H1 (cell line): ENCODE results near the gene SBF2. TPM values are rescaled to one million over a fixed set of nuclear protein-coding genes. Genes with fewer than 3 reads are reported as not detected.

Experiments
- CTCF ChIA-PET: fragments of 300-600 bp; sonication (Branson Sonifier 250); formaldehyde crosslinking; loops from one replicate; lab custom pipeline; 2021; ENCODE audit not compliant: partially characterized antibody; lab: Charles Lee
- POLR2A ChIA-PET: fragments of 300-600 bp; sonication (Branson Sonifier 250); formaldehyde crosslinking; loops from one replicate; lab custom pipeline; 2021; ENCODE audit warnings: inconsistent platforms; ENCODE audit not compliant: partially characterized antibody; lab: Charles Lee
- DNase-seq, 2 experiments: peaks; one replicate each; pipeline versions ENCODE4 v3.0.0 to v3.0.0-alpha.2; 2010 to 2022; ENCODE audit warnings: low spot score in 2 of 2, low read depth in 1 of 2, mixed read lengths in 1 of 2
- FAIRE-seq: peaks from 2 replicates; lab custom pipeline; 2011; peaks lifted over from hg19 to GRCh38; lab: Jason Lieb, UNC
- H2AFZ ChIP-seq: 2 replicates; pipeline ENCODE4 v1.8.1; 2012; ENCODE audit warnings: low read length, inconsistent platforms
- H2AK5ac ChIP-seq: 2 replicates; pipeline ENCODE4 v1.6.1; 2013; ENCODE audit warnings: low read depth, low read length
- H2BK120ac ChIP-seq: replicated peaks from 2 replicates; pipeline ENCODE3; 2013; ENCODE audit warnings: low read depth, low read length, inconsistent platforms
- H2BK12ac ChIP-seq: 2 replicates; pipeline ENCODE4 v1.6.1; 2013; ENCODE audit warnings: low read depth, low read length
- H2BK15ac ChIP-seq: 2 replicates; pipeline ENCODE4 v1.6.1; 2013; ENCODE audit warnings: low read length
- H2BK20ac ChIP-seq: 2 replicates; pipeline ENCODE4 v1.6.1; 2013; ENCODE audit warnings: low read length
- H2BK5ac ChIP-seq: 2 replicates; pipeline ENCODE4 v1.6.1; 2013; ENCODE audit warnings: low read depth, low read length
- H3K14ac ChIP-seq: 2 replicates; pipeline ENCODE4 v1.6.1; 2013; ENCODE audit warnings: inconsistent platforms; ENCODE audit not compliant: insufficient read length
- H3K18ac ChIP-seq: 2 replicates; pipeline ENCODE4 v1.6.1; 2013; ENCODE audit warnings: low read length; ENCODE audit errors: extremely low read depth
- H3K23ac ChIP-seq: 2 replicates; pipeline ENCODE4 v1.6.1; 2013; ENCODE audit warnings: inconsistent platforms; ENCODE audit not compliant: insufficient read length
- H3K23me2 ChIP-seq: 2 replicates; pipeline ENCODE4 v1.6.1; 2013; ENCODE audit warnings: low read depth, low read length
- H3K27ac ChIP-seq: 2 replicates; pipeline ENCODE4 v1.6.1; 2011; ENCODE audit warnings: low read depth, low read length, inconsistent platforms
- H3K27me3 ChIP-seq, 4 experiments: replicated peaks in 1 of 4; 1 replicate in 1 of 4; 2 replicates in 3 of 4; pipeline versions ENCODE4 v1.6.1 to v1.8.1; 2011 to 2013; ENCODE audit warnings: low read length in 3 of 4, mild to moderate bottlenecking in 3 of 4, inconsistent platforms in 2 of 4, mixed read lengths in 2 of 4, moderate library complexity in 1 of 4; ENCODE audit not compliant: control insufficient read depth in 3 of 4, insufficient read depth in 3 of 4; ENCODE audit errors: extremely low read depth in 1 of 4
- H3K36me3 ChIP-seq, 4 experiments: 2 replicates each; pipeline versions ENCODE4 v1.6.1 to v1.8.1; 2011 to 2013; ENCODE audit warnings: mild to moderate bottlenecking in 4 of 4, low read length in 3 of 4, moderate library complexity in 2 of 4, control low read depth in 1 of 4, inconsistent platforms in 1 of 4; ENCODE audit not compliant: insufficient read depth in 4 of 4, control insufficient read depth in 2 of 4
- H3K4ac ChIP-seq: replicated peaks from 2 replicates; pipeline ENCODE3; 2013; ENCODE audit warnings: low read length, low read depth, mixed read lengths, inconsistent platforms; ENCODE audit not compliant: insufficient read length
- H3K4me1 ChIP-seq, 4 experiments: replicated peaks in 1 of 4; 1 replicate in 1 of 4; 2 replicates in 3 of 4; pipeline versions ENCODE4 v1.6.1 to v1.8.1; 2011 to 2013; ENCODE audit warnings: low read length in 3 of 4, inconsistent platforms in 2 of 4, mixed read lengths in 1 of 4; ENCODE audit not compliant: insufficient read depth in 4 of 4, control insufficient read depth in 3 of 4
- H3K4me2 ChIP-seq, 2 experiments: 2 replicates each; pipeline versions ENCODE4 v1.6.1 to v1.8.1; 2011 to 2013; ENCODE audit warnings: low read depth in 2 of 2, low read length in 2 of 2, control low read depth in 1 of 2, inconsistent platforms in 1 of 2, mild to moderate bottlenecking in 1 of 2; ENCODE audit not compliant: insufficient read depth in 1 of 2
- H3K4me3 ChIP-seq, 4 experiments: fragments of 200-600, 300-600 bp in 1 of 4; sonication (generic), shearing (Covaris generic), sonication (Bioruptor Twin) in 1 of 4; 2 replicates each; pipeline versions ENCODE4 v1.5.1 to v1.8.1; 2011 to 2016; ENCODE audit warnings: low read length in 4 of 4, low read depth in 3 of 4, control low read depth in 2 of 4, inconsistent platforms in 2 of 4, mild to moderate bottlenecking in 2 of 4, mixed read lengths in 1 of 4, moderate library complexity in 1 of 4; ENCODE audit not compliant: insufficient read depth in 2 of 4; ENCODE audit errors: extremely low read depth in 1 of 4
- H3K56ac ChIP-seq: replicated peaks from 2 replicates; pipeline ENCODE3; 2013; ENCODE audit warnings: low read depth, mild to moderate bottlenecking, mixed read lengths, low read length, inconsistent platforms; ENCODE audit not compliant: insufficient read length
- H3K79me1 ChIP-seq: 2 replicates; pipeline ENCODE4 v1.6.1; 2013; ENCODE audit warnings: low read depth, low read length, control low read depth
- H3K79me2 ChIP-seq, 2 experiments: 2 replicates each; pipeline versions ENCODE4 v1.6.1 to v1.8.1; 2012 to 2013; ENCODE audit warnings: low read length in 2 of 2, mild to moderate bottlenecking in 2 of 2, inconsistent platforms in 1 of 2; ENCODE audit not compliant: insufficient read depth in 2 of 2, control insufficient read depth in 1 of 2
- H3K9ac ChIP-seq, 4 experiments: replicated peaks in 1 of 4; 1 replicate in 1 of 4; 2 replicates in 3 of 4; pipeline versions ENCODE4 v1.6.1 to v1.8.1; 2011 to 2013; ENCODE audit warnings: low read depth in 3 of 4, low read length in 3 of 4, control low read depth in 2 of 4, mild to moderate bottlenecking in 2 of 4, moderate library complexity in 2 of 4, inconsistent platforms in 1 of 4; ENCODE audit errors: extremely low read depth in 1 of 4
- H3K9me3 ChIP-seq, 2 experiments: 2 replicates each; pipeline versions ENCODE4 v1.6.1 to v1.8.1; 2012 to 2013; ENCODE audit warnings: mild to moderate bottlenecking in 2 of 2, moderate library complexity in 2 of 2, control low read depth in 1 of 2, inconsistent platforms in 1 of 2, low read depth in 1 of 2, low read length in 1 of 2, mixed read lengths in 1 of 2; ENCODE audit not compliant: insufficient read depth in 2 of 2
- H4K20me1 ChIP-seq, 2 experiments: replicated peaks in 1 of 2; 2 replicates each; pipeline versions ENCODE3 to v1.8.1; 2011 to 2013; ENCODE audit warnings: inconsistent platforms in 2 of 2, low read length in 2 of 2, mild to moderate bottlenecking in 1 of 2; ENCODE audit not compliant: insufficient read depth in 2 of 2, control insufficient read depth in 1 of 2
- H4K5ac ChIP-seq: 2 replicates; pipeline ENCODE4 v1.6.1; 2013; ENCODE audit warnings: low read length, low read depth, mixed read lengths, inconsistent platforms; ENCODE audit not compliant: insufficient read length
- H4K8ac ChIP-seq: 2 replicates; pipeline ENCODE4 v1.8.0; 2013; ENCODE audit warnings: mild to moderate bottlenecking, moderate library complexity, low read length, inconsistent platforms; ENCODE audit not compliant: insufficient read depth; ENCODE audit errors: extremely low read depth
- H4K91ac ChIP-seq: replicated peaks from 2 replicates; pipeline ENCODE3; 2013; ENCODE audit warnings: low read length, mixed read lengths, inconsistent platforms; ENCODE audit not compliant: insufficient read length
- SRF ChIP-seq: IDR thresholded peaks from 2 replicates; pipeline ENCODE4 v1.6.1; 2011; ENCODE audit warnings: mild to moderate bottlenecking, low read depth, low read length, moderate library complexity
- WGBS, 2 experiments: shearing (Covaris generic) in 1 of 2; methylation state at CpG; one replicate each; pipeline versions ENCODE4 v1.1.6 to v1.1.7; 2013 to 2015; ENCODE audit warnings: low lambda C conversion rate in 2 of 2, mixed read lengths in 2 of 2, inconsistent platforms in 1 of 2, low coverage in 1 of 2, missing lambda C conversion rate in 1 of 2; ENCODE audit not compliant: insufficient replicate concordance in 2 of 2, insufficient coverage in 1 of 2, insufficient read length in 1 of 2; ENCODE audit errors: extremely low coverage in 1 of 2, missing lambda C conversion rate in 1 of 2; 5-methylcytosine and 5-hydroxymethylcytosine counted together
- polyA plus RNA-seq, 7 experiments: library from polyadenylated mRNA; depleted of rRNA in 3 of 7; stranded (reverse) in 5 of 7; unstranded in 2 of 7; fragments of >200 nt in 5 of 7; fragments of 200-250 nt in 2 of 7; gene quantifications; 1 replicate in 5 of 7; 2 replicates in 1 of 7; 4 replicates in 1 of 7; pipeline versions ENCODE4 v1.2.1 to v1.2.3, GENCODE V29; 2011 to 2013; ENCODE audit warnings: missing spikeins in 2 of 7, mixed read lengths in 2 of 7
- total RNA-seq: library from RNA; stranded (reverse); fragmentation: NEBNext Ultra II Directional; extraction: Animal tissue kit (Norgen Biotek cat#: 25700); gene quantifications from 2 replicates; pipeline ENCODE4 v1.2.1, GENCODE V29; 2021

SBF2 gene
- total and polyA plus RNA-seq, 2 of the 8 experiments (the other 6 are each of a cell fraction or from before 2014, with no cell fraction given), result 36.7 to 50.5 TPM

- no peak overlapping the region for H3K4me3 ChIP-seq
- 58% methylated on average over 1 of the region's 1 CpG; no CpG with 5 or more reads in 1 of the 2 experiments for WGBS, 2 experiments
- H3K23me2 ChIP-seq, result no peaks in the 10 kb centered on the region
- no peak overlapping the region for H3K4me2 ChIP-seq
- no peak overlapping the region for H3K9ac ChIP-seq
- peaks cover 0 to 7% (median 2%) of the 10 kb centered on the region in 4 experiments; a peak in 3 of 8 replicates for H3K36me3 ChIP-seq
- H2BK20ac ChIP-seq, result no peak overlapping the region
- TF ChIP-seq SRF, result no peak
- no peaks in the 10 kb centered on the region for H3K79me1 ChIP-seq
- no peak overlapping the region for H2BK15ac ChIP-seq
- no peak overlapping the region for H2BK5ac ChIP-seq
- no peak overlapping the region for H3K23ac ChIP-seq
- no peaks in the 10 kb centered on the region for H3K79me2 ChIP-seq
- H3K9me3 ChIP-seq, result no peaks in the 10 kb centered on the region; a peak in 1 of 4 replicates
- H2BK12ac ChIP-seq, result no peak overlapping the region
- POLR2A ChIA-PET, result no interaction called here
- H3K27me3 ChIP-seq, result no peaks in the 10 kb centered on the region
- CTCF ChIA-PET, result no interaction called here
- no peak overlapping the region for H3K27ac ChIP-seq
- H2BK120ac ChIP-seq, result no peak overlapping the region
- no peak overlapping the region for H4K5ac ChIP-seq
- no peak overlapping the region for H4K91ac ChIP-seq
- H2AFZ ChIP-seq, result no peak overlapping the region
- no peak overlapping the region for H3K4ac ChIP-seq
- H3K14ac ChIP-seq, result no peak overlapping the region
- no peak for FAIRE-seq
- no peaks in the 10 kb centered on the region for H4K20me1 ChIP-seq
- no peak overlapping the region for H3K56ac ChIP-seq
- no peak for DNase-seq
- no peak overlapping the region for H4K8ac ChIP-seq
- no peak overlapping the region for H3K18ac ChIP-seq
- peaks cover 0 to 5% (median 3%) of the 10 kb centered on the region in 4 experiments; a peak in 3 of 7 replicates for H3K4me1 ChIP-seq
- H2AK5ac ChIP-seq, result no peak overlapping the region
Observed at GRCh38 chr11:10002221-10002620, 291.8 kb downstream of the SBF2 start.
